ENCODE results near the gene UQCR10.

GRCh38 chr22:29751669-29752068 is 15.5 kb upstream of the UQCR10 start:
- no peak for TF ChIP-seq POLR2A (IDR thresholded peaks at IDR 0.05)
- TF ChIP-seq, protein P1, sequence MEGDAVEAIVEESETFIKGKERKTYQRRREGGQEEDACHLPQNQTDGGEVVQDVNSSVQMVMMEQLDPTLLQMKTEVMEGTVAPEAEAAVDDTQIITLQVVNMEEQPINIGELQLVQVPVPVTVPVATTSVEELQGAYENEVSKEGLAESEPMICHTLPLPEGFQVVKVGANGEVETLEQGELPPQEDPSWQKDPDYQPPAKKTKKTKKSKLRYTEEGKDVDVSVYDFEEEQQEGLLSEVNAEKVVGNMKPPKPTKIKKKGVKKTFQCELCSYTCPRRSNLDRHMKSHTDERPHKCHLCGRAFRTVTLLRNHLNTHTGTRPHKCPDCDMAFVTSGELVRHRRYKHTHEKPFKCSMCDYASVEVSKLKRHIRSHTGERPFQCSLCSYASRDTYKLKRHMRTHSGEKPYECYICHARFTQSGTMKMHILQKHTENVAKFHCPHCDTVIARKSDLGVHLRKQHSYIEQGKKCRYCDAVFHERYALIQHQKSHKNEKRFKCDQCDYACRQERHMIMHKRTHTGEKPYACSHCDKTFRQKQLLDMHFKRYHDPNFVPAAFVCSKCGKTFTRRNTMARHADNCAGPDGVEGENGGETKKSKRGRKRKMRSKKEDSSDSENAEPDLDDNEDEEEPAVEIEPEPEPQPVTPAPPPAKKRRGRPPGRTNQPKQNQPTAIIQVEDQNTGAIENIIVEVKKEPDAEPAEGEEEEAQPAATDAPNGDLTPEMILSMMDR (IDR thresholded peaks at IDR 0.05) = no peak

Data from testis (tissue), 2 donors.